ENCODE results near the gene SASH3.

- TF ChIP-seq, protein P1, sequence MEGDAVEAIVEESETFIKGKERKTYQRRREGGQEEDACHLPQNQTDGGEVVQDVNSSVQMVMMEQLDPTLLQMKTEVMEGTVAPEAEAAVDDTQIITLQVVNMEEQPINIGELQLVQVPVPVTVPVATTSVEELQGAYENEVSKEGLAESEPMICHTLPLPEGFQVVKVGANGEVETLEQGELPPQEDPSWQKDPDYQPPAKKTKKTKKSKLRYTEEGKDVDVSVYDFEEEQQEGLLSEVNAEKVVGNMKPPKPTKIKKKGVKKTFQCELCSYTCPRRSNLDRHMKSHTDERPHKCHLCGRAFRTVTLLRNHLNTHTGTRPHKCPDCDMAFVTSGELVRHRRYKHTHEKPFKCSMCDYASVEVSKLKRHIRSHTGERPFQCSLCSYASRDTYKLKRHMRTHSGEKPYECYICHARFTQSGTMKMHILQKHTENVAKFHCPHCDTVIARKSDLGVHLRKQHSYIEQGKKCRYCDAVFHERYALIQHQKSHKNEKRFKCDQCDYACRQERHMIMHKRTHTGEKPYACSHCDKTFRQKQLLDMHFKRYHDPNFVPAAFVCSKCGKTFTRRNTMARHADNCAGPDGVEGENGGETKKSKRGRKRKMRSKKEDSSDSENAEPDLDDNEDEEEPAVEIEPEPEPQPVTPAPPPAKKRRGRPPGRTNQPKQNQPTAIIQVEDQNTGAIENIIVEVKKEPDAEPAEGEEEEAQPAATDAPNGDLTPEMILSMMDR (IDR thresholded peaks at IDR 0.05; ENCODE audit: borderline replicate concordance, extremely low read depth, low read length, poor library complexity, severe bottlenecking): no peak
- TF ChIP-seq EZH2 (IDR thresholded peaks at IDR 0.05; ENCODE audit: borderline replicate concordance, low read depth, low read length, severe bottlenecking): no peak
Observed at GRCh38 chrX:129771266-129771995, 8.3 kb upstream of the SASH3 start.

Measured in DND-41 (cell line).